ENCODE data around the gene MAGOH. TPM values are rescaled to one million over a fixed set of nuclear protein-coding genes. Genes with fewer than 3 reads are reported as not detected.

Gene MAGOH
- total RNA-seq, 4 donors from 2014 or later, result 28.2 to 37.6 (median 32.7) TPM

- intact Hi-C loops (cut with DNase I), result no loop called here
- H3K4me3 ChIP-seq, result no peak overlapping the region
- TF ChIP-seq, protein P1, sequence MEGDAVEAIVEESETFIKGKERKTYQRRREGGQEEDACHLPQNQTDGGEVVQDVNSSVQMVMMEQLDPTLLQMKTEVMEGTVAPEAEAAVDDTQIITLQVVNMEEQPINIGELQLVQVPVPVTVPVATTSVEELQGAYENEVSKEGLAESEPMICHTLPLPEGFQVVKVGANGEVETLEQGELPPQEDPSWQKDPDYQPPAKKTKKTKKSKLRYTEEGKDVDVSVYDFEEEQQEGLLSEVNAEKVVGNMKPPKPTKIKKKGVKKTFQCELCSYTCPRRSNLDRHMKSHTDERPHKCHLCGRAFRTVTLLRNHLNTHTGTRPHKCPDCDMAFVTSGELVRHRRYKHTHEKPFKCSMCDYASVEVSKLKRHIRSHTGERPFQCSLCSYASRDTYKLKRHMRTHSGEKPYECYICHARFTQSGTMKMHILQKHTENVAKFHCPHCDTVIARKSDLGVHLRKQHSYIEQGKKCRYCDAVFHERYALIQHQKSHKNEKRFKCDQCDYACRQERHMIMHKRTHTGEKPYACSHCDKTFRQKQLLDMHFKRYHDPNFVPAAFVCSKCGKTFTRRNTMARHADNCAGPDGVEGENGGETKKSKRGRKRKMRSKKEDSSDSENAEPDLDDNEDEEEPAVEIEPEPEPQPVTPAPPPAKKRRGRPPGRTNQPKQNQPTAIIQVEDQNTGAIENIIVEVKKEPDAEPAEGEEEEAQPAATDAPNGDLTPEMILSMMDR (IDR thresholded peaks at IDR 0.05), result no peak
- TF ChIP-seq POLR2A (IDR thresholded peaks at IDR 0.05; ENCODE audit: low read depth) (no peak), EP300 (IDR thresholded peaks at IDR 0.05) (no peak), POLR2AphosphoS5 (IDR thresholded peaks at IDR 0.05) (no peak)
- H3K4me1 ChIP-seq, result peaks cover under 1 to 1% (median under 1%) of the 10 kb centered on the region in 4 donors
- no peaks in the 10 kb centered on the region for H3K27me3 ChIP-seq
- no peaks in the 10 kb centered on the region for H3K36me3 ChIP-seq
- no peak overlapping the region for H3K27ac ChIP-seq (replicated peaks in 1 of 4)
- no peak for DNase-seq (ENCODE audit: extremely low spot score)
- H3K9me3 ChIP-seq, result no peaks in the 10 kb centered on the region
- WGBS, result 80% methylated on average over 4 of the region's 4 CpGs
Observed at GRCh38 chr1:53244141-53244540, 5.8 kb upstream of the MAGOH start.

- no peak overlapping the region for H3K27ac ChIP-seq (replicated peaks in 1 of 4)
- intact Hi-C loops (cut with DNase I), result no loop called here
- no peaks in the 10 kb centered on the region for H3K27me3 ChIP-seq
- H3K9me3 ChIP-seq, result no peaks in the 10 kb centered on the region
- DNase-seq (ENCODE audit: extremely low spot score), result no peak
- no peak overlapping the region for H3K4me3 ChIP-seq
- 87% methylated on average over 4 of the region's 4 CpGs for WGBS
- H3K36me3 ChIP-seq, result no peaks in the 10 kb centered on the region
- TF ChIP-seq EP300 (IDR thresholded peaks at IDR 0.05), result no peak
- TF ChIP-seq, protein P1 (IDR thresholded peaks at IDR 0.05), result no peak
- no peak for TF ChIP-seq POLR2AphosphoS5 (IDR thresholded peaks at IDR 0.05)
- no peak for TF ChIP-seq POLR2A (IDR thresholded peaks at IDR 0.05; ENCODE audit: low read depth)
- H3K4me1 ChIP-seq, result peaks cover 10 to 13% (median 12%) of the 10 kb centered on the region in 4 donors
Observed at GRCh38 chr1:53242381-53242780, 4.1 kb upstream of the MAGOH start.

GRCh38 chr1:53241828-53242227, 3.5 kb upstream of the MAGOH start:
- no peak overlapping the region for H3K4me3 ChIP-seq
- H3K9me3 ChIP-seq, result no peaks in the 10 kb centered on the region
- H3K4me1 ChIP-seq, result peaks cover 15 to 19% (median 17%) of the 10 kb centered on the region in 4 donors
- DNase-seq (ENCODE audit: extremely low spot score), result no peak
- intact Hi-C loops (cut with DNase I), result no loop called here
- no peaks in the 10 kb centered on the region for H3K36me3 ChIP-seq
- no peak overlapping the region for H3K27ac ChIP-seq (replicated peaks in 1 of 4)
- no peaks in the 10 kb centered on the region for H3K27me3 ChIP-seq
- TF ChIP-seq, protein P1 (IDR thresholded peaks at IDR 0.05), result no peak
- TF ChIP-seq POLR2A (IDR thresholded peaks at IDR 0.05; ENCODE audit: low read depth), result no peak
- no peak for TF ChIP-seq POLR2AphosphoS5 (IDR thresholded peaks at IDR 0.05)
- no peak for TF ChIP-seq EP300 (IDR thresholded peaks at IDR 0.05)
- WGBS, result 80% methylated on average over 2 of the region's 2 CpGs

DNA sequence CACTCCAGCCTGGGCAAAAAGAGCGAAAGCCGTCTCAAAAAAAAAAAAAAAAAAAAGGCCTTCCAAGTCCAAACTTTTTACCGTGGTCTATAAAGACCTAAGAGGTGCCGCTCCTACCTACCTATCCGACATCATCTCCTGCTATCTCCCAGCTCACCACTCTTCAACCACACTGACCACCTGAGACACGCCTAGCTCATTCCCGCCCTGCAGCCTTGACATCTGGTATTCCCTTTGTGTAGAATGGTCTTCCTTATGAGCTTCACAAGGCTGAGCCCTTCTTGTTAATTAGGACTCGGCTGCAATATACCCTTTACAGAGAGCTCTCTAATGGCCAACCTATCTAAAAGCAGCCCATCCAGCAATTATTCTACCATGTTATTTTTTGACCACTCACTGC, 680 bp downstream of the MAGOH start:
- intact Hi-C loops (cut with DNase I), result no loop called here
- H3K36me3 ChIP-seq, result peaks cover 20 to 39% (median 34%) of the 10 kb centered on the region in 4 donors
- no peak for TF ChIP-seq EP300 (IDR thresholded peaks at IDR 0.05)
- TF ChIP-seq POLR2AphosphoS5 (IDR thresholded peaks at IDR 0.05), result no peak
- TF ChIP-seq, protein P1 (IDR thresholded peaks at IDR 0.05), result no peak
- no peak for TF ChIP-seq POLR2A (IDR thresholded peaks at IDR 0.05; ENCODE audit: low read depth)
- H3K27me3 ChIP-seq, result no peaks in the 10 kb centered on the region
- no peak for DNase-seq (ENCODE audit: extremely low spot score)
- H3K4me3 ChIP-seq, result peak overlapping the region; percentile 79 to 98 (median 94)
- peaks cover 18 to 34% (median 30%) of the 10 kb centered on the region in 4 donors for H3K4me1 ChIP-seq
- 32% methylated on average over 8 of the region's 8 CpGs for WGBS
- peak overlapping the region; percentile 78 to 84 (median 80) for H3K27ac ChIP-seq (replicated peaks in 1 of 4)
- no peaks in the 10 kb centered on the region for H3K9me3 ChIP-seq

DNA sequence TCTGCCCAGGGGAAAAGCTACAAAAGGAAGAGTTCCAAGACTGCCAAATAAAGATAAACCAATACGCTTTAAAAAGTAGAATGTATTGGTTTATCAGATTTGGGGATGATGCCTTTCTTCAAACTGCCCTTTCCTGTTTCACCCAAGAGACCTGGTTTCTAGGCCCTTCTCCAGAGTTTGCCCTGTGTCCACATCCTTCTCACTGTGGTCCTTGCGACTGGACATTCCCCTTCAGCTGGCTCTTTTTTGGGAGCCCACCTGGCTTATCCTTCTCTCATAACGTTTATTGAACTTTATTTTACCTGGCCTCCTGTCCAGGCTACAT, 17.4 kb downstream of the MAGOH start:
- intact Hi-C loops (cut with DNase I), result no loop called here
- 37% methylated on average over 3 of the region's 3 CpGs for WGBS
- Histone ChIP-seq H3K4me1 (peaks cover 15 to 28% (median 19%) of the 10 kb centered on the region in 4 donors), H3K9me3 (no peaks in the 10 kb centered on the region), H3K36me3 (peaks cover under 1 to 33% (median 25%) of the 10 kb centered on the region in 4 donors), H3K27ac (replicated peaks in 1 of 4) (peak overlapping the region; percentile 93 to 98 (median 98)), H3K27me3 (no peaks in the 10 kb centered on the region), H3K4me3 (peak overlapping the region; percentile 71 to 98 (median 84))
- no peak for TF ChIP-seq POLR2A (IDR thresholded peaks at IDR 0.05; ENCODE audit: low read depth)
- TF ChIP-seq POLR2AphosphoS5 (IDR thresholded peaks at IDR 0.05), result no peak
- TF ChIP-seq, protein P1 (IDR thresholded peaks at IDR 0.05), result no peak
- TF ChIP-seq EP300 (IDR thresholded peaks at IDR 0.05), result no peak
- DNase-seq (ENCODE audit: extremely low spot score), result no peak

Measured in esophagus muscularis mucosa (tissue), 4 donors.